Breast epithelium (tissue), 3 donors: ENCODE results near the gene HCFC1. TPM values are rescaled to one million over a fixed set of nuclear protein-coding genes. Genes with fewer than 3 reads are reported as not detected.

Source experiments
- total RNA-seq, 3 donors: library from RNA; depleted of rRNA; stranded (reverse); fragments of >200 nt; gene quantifications; one replicate each; pipeline ENCODE4 v1.1.0, GENCODE V29; 2016

Gene HCFC1
- total RNA-seq, 3 donors from 2014 or later: 20.2 to 23.0 (median 22.6) TPM

Other genes starting within 250 kb of the HCFC1 start
- gene BCAP31, start 247.4 kb downstream of the HCFC1 start, total RNA-seq: 100 to 1,000 TPM; 120 to 245 (median 129) TPM
- 10 to 100 TPM; 10.2 to 27.8 (median 10.5) TPM for gene ABCD1, start 247.0 kb downstream of the HCFC1 start, total RNA-seq
- 10 to 100 TPM; 12.3 to 17.9 (median 13.4) TPM for gene PLXNB3, start 207.6 kb downstream of the HCFC1 start, total RNA-seq
- 1 to 10 TPM in 2 of 3 donors, under 1 TPM in 1; 0.33 to 1.5 (median 1.3) TPM for gene SRPK3, start 190.8 kb downstream of the HCFC1 start, total RNA-seq
- 10 to 100 TPM; 75.4 to 91.5 (median 76.5) TPM for gene IDH3G, start 177.4 kb downstream of the HCFC1 start, total RNA-seq
- 100 to 1,000 TPM; 112 to 252 (median 182) TPM for gene SSR4, start 177.2 kb downstream of the HCFC1 start, total RNA-seq
- 1 to 10 TPM in 2 of 3 donors, under 1 TPM in 1; 0.80 to 5.6 (median 2.9) TPM for gene PDZD4, start 141.3 kb downstream of the HCFC1 start, total RNA-seq
- gene L1CAM, start 85.6 kb downstream of the HCFC1 start, total RNA-seq: 1 to 10 TPM in 1 of 3 donors, under 1 TPM in 2; 0.29 to 1.8 (median 0.66) TPM
- 1 to 10 TPM in 2 of 3 donors, under 1 TPM in 1; 0.44 to 5.9 (median 5.3) TPM for gene AVPR2, start 67.1 kb downstream of the HCFC1 start, total RNA-seq
- gene ARHGAP4, start 45.6 kb downstream of the HCFC1 start, total RNA-seq: 10 to 100 TPM; 18.4 to 21.5 (median 19.8) TPM
- 10 to 100 TPM; 57.7 to 81.0 (median 79.2) TPM for gene NAA10, start 36.8 kb downstream of the HCFC1 start, total RNA-seq
- 10 to 100 TPM in 1 of 3 donors, 1 to 10 TPM in 2; 6.6 to 50.7 (median 6.9) TPM for gene RENBP, start 27.2 kb downstream of the HCFC1 start, total RNA-seq
- gene TMEM187, start 936 bp upstream of the HCFC1 start, total RNA-seq: 10 to 100 TPM in 1 of 3 donors, 1 to 10 TPM in 2; 7.6 to 10.9 (median 8.2) TPM
- gene IRAK1, start 48.1 kb upstream of the HCFC1 start, total RNA-seq: 10 to 100 TPM; 43.7 to 66.2 (median 50.8) TPM
- gene MECP2, start 125.9 kb upstream of the HCFC1 start, total RNA-seq: 10 to 100 TPM; 56.3 to 58.3 (median 57.8) TPM
- gene OPN1LW, start 172.4 kb upstream of the HCFC1 start, total RNA-seq: not detected
- not detected for gene OPN1MW, start 210.8 kb upstream of the HCFC1 start, total RNA-seq
- not detected for gene OPN1MW2, start 247.9 kb upstream of the HCFC1 start, total RNA-seq